OCI-LY7 (cell line): ENCODE results near the gene CALN1. TPM values are rescaled to one million over a fixed set of nuclear protein-coding genes. Genes with fewer than 3 reads are reported as not detected.
A peak's percentile ranks its signal among the peaks of the same experiment; 100 is the strongest.
"Not testable (repeated sequence)": the region's sequence is repeated elsewhere in the genome, so short reads cannot be mapped to it uniquely, and the experiment has no call there.

Experiments used
- Bru-seq: library from RNA; stranded (reverse); fragments of 400-500 nt; gene quantifications from one replicate; lab custom pipeline; 2021; lab: Mats Ljungman, UMichigan
- BruChase-seq, 2 experiments: library from RNA; stranded (reverse); fragments of 400-500 nt; gene quantifications; one replicate each; lab custom pipeline; 2021; lab: Mats Ljungman, UMichigan
- BruUV-seq: library from RNA; stranded (reverse); fragments of 400-500 nt; replicated peaks from 2 replicates; lab custom pipeline; 2021; lab: Mats Ljungman, UMichigan
- CTCF ChIA-PET: fragments of 300-600 bp; sonication (Branson Sonifier 250); formaldehyde crosslinking; loops from one replicate; lab custom pipeline; 2022; ENCODE audit warnings: antibody characterized with exemption; ENCODE audit not compliant: unreplicated experiment; lab: Charles Lee
- POLR2A ChIA-PET: fragments of 300-600 bp; sonication (Branson Sonifier 250); formaldehyde crosslinking; loops from one replicate; lab custom pipeline; 2022; ENCODE audit warnings: antibody characterized with exemption; lab: Charles Lee
- DNase-seq: peaks from one replicate; pipeline ENCODE4 v3.0.0-alpha.2; 2015; ENCODE audit warnings: low spot score
- H2AFZ ChIP-seq: fragments of 200-600 bp; sonication (generic), shearing (Covaris generic); 2 replicates; pipeline ENCODE4 v1.6.1; 2014; ENCODE audit warnings: mild to moderate bottlenecking, antibody characterized with exemption, low read length, moderate library complexity
- H3K27ac ChIP-seq: fragments of 200-600 bp; sonication (generic); 2 replicates; pipeline ENCODE4 v1.5.1; 2014; ENCODE audit warnings: mixed run types, low read depth, mild to moderate bottlenecking, moderate library complexity, low read length, inconsistent platforms; ENCODE audit not compliant: poor library complexity, severe bottlenecking
- H3K36me3 ChIP-seq: fragments of 200-600 bp; sonication (generic); 2 replicates; pipeline ENCODE4 v1.6.1; 2014; ENCODE audit warnings: mild to moderate bottlenecking, antibody characterized with exemption, low read length, moderate library complexity, mixed read lengths; ENCODE audit not compliant: insufficient read depth
- H3K4me1 ChIP-seq: fragments of 200-600 bp; sonication (generic); 2 replicates; pipeline ENCODE4 v1.5.1; 2014; ENCODE audit warnings: mild to moderate bottlenecking, low read length; ENCODE audit not compliant: insufficient read depth, poor library complexity, severe bottlenecking
- H3K4me2 ChIP-seq: fragments of 200-600 bp; sonication (generic); 2 replicates; pipeline ENCODE4 v1.6.1; 2014; ENCODE audit warnings: mild to moderate bottlenecking, low read length
- H3K4me3 ChIP-seq: fragments of 200-600 bp; sonication (generic); 2 replicates; pipeline ENCODE4 v1.5.1; 2014; ENCODE audit warnings: mild to moderate bottlenecking, low read depth, low read length; ENCODE audit not compliant: poor library complexity, severe bottlenecking
- H3K79me2 ChIP-seq: fragments of 200-600 bp; sonication (generic); 2 replicates; pipeline ENCODE4 v1.6.1; 2016; ENCODE audit warnings: low read depth, mild to moderate bottlenecking, low read length, moderate library complexity, mixed read lengths; ENCODE audit not compliant: insufficient read depth
- H3K9me2 ChIP-seq: fragments of 200-600 bp; sonication (generic); 2 replicates; pipeline ENCODE4 v1.6.1; 2016; ENCODE audit warnings: mild to moderate bottlenecking, low read length, mixed read lengths; ENCODE audit not compliant: insufficient read depth
- H3K9me3 ChIP-seq: fragments of 200-600 bp; sonication (generic); 2 replicates; pipeline ENCODE4 v1.6.1; 2014; ENCODE audit warnings: mild to moderate bottlenecking, mixed run types, low read length, mixed read lengths
- H4K20me1 ChIP-seq: fragments of 200-600 bp; sonication (generic); 2 replicates; pipeline ENCODE4 v1.6.1; 2014; ENCODE audit warnings: mild to moderate bottlenecking, antibody characterized with exemption, low read length, moderate library complexity, mixed read lengths; ENCODE audit not compliant: insufficient read depth
- EZH2phosphoT487 ChIP-seq: fragments of 200-600 bp; sonication (generic); IDR thresholded peaks from 2 replicates; pipeline ENCODE4 v1.6.1; 2018; ENCODE audit warnings: low read depth, borderline replicate concordance, mild to moderate bottlenecking, mixed run types, antibody characterized with exemption, low read length, moderate library complexity, mixed read lengths
- intact Hi-C: fragments of 100-400 bp; cut with micrococcal nuclease; formaldehyde crosslinking; loops from one replicate; pipeline ENCODE4 v1.10.0; 2022; ENCODE audit not compliant: unreplicated experiment
- long read RNA-seq: library from polyadenylated mRNA; stranded (forward); transcript quantifications from one replicate; pipeline ENCODE4 v2.0.0, GENCODE V29; 2022
- total RNA-seq, 2 experiments: library from RNA; depleted of rRNA in 1 of 2; stranded (reverse); fragments of >200 nt in 1 of 2; shearing (Covaris generic) in 1 of 2; gene quantifications; 2 replicates each; pipeline ENCODE4 v1.2.3, GENCODE V29; 2014 to 2022
- TF ChIP-seq, protein P1 (sequence below): fragments of 200-600 bp; sonication (generic); conservative IDR thresholded peaks from 2 replicates; pipeline ENCODE4 v1.5.1; 2014; ENCODE audit warnings: mild to moderate bottlenecking, antibody characterized with exemption, low read length, moderate library complexity, mixed read lengths

CALN1 gene
- total RNA-seq (2014; rRNA removed; shearing (Covaris generic)) = not detected in 2 replicates
- total RNA-seq (2022) = not detected in 2 replicates
- Bru-seq, nascent RNA = percentile 12 among the genes with signal in this experiment
- BruChase-seq, experiment 1, labeled RNA remaining after a 6-hour chase = percentile 16 among the genes with signal in this experiment
- BruChase-seq, experiment 2, labeled RNA remaining after a 2-hour chase = percentile 16 among the genes with signal in this experiment
- long read RNA-seq = 0 reads

GRCh38 chr7:72412121-72412618, at the start of gene CALN1:
Gene CALN1, minus strand, starts transcription at chr7:72412338.
- DNase-seq, H3K4me3 ChIP-seq, H3K36me3 ChIP-seq, BruUV-seq, H4K20me1 ChIP-seq, POLR2A ChIA-PET, H3K9me2 ChIP-seq, H3K79me2 ChIP-seq, H3K27ac ChIP-seq, H3K4me1 ChIP-seq, CTCF ChIA-PET, H3K4me2 ChIP-seq, H2AFZ ChIP-seq, intact Hi-C loops, H3K9me3 ChIP-seq: not testable (repeated sequence)

DNA sequence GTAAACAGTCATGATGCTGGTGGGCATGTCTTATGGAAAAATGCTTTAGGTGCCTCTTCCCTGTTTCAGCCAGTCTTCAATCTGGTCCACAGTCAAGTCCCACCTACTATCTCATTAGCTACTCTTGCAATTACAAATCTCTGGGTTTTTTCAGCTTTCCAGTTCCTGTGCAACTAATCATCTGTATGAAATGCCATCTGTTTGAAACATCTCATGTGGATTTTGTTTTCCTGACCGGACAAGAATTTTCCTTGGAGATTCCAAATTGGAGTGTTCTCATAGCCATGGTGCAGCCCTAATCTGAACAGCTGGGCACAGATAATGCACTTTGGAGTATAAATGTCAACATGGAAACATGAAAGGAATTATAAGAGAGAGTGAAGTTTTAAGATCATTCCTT, 41.3 kb upstream of the CALN1 start:
- no peak for DNase-seq
- TF ChIP-seq, protein P1, sequence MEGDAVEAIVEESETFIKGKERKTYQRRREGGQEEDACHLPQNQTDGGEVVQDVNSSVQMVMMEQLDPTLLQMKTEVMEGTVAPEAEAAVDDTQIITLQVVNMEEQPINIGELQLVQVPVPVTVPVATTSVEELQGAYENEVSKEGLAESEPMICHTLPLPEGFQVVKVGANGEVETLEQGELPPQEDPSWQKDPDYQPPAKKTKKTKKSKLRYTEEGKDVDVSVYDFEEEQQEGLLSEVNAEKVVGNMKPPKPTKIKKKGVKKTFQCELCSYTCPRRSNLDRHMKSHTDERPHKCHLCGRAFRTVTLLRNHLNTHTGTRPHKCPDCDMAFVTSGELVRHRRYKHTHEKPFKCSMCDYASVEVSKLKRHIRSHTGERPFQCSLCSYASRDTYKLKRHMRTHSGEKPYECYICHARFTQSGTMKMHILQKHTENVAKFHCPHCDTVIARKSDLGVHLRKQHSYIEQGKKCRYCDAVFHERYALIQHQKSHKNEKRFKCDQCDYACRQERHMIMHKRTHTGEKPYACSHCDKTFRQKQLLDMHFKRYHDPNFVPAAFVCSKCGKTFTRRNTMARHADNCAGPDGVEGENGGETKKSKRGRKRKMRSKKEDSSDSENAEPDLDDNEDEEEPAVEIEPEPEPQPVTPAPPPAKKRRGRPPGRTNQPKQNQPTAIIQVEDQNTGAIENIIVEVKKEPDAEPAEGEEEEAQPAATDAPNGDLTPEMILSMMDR = no peak
- no peak for TF ChIP-seq EZH2phosphoT487
- Histone ChIP-seq H3K9me3 (no peaks in the 10 kb centered on the region), H2AFZ (no peak overlapping the region), H3K4me1 (no peaks in the 10 kb centered on the region), H3K79me2 (no peaks in the 10 kb centered on the region), H3K4me2 (no peak overlapping the region), H4K20me1 (no peaks in the 10 kb centered on the region), H3K27ac (no peak overlapping the region), H3K36me3 (no peaks in the 10 kb centered on the region), H3K9me2 (no peaks in the 10 kb centered on the region), H3K4me3 (no peak overlapping the region)
- POLR2A ChIA-PET = no interaction called here
- BruUV-seq = no TSS peak
- intact Hi-C loops = no loop called here
- CTCF ChIA-PET = no interaction called here

DNA sequence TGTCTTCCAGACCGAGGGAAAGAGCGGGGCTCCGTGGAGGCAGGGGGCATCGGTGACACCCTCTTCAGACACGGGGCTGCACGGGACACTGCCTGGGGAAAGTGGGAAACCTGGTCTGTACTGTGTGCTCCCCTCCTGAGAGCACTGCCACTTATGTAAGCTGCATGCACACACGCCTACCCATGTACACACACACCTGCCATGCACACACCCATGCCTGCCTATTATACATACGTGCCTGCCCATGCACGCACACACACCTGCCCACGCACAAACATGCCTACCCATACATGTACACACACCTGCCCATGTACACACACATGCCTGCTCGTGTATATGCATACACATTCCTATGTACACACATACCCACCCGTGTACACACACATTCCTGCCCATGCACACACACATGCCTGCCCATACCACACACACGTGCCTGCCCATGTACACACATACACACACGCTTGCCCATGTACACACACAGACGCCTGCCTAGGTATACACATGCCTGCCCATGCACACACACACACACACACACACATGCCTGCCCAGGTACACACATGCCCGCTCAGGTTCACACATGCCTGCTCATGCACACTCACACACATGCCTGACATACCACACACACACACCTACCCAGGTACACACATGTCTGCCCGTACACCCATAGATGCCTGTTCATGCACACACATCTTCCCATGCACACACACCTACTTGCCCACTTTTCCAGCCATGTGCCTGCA, 35.5 kb upstream of the CALN1 start:
- Histone ChIP-seq H3K4me3 (no peak overlapping the region), H3K4me1 (no peaks in the 10 kb centered on the region), H4K20me1 (no peaks in the 10 kb centered on the region), H3K4me2 (no peak overlapping the region), H3K9me3 (no peaks in the 10 kb centered on the region), H2AFZ (no peak overlapping the region), H3K79me2 (no peaks in the 10 kb centered on the region), H3K36me3 (no peaks in the 10 kb centered on the region), H3K27ac (no peak overlapping the region), H3K9me2 (no peaks in the 10 kb centered on the region)
- no peak for TF ChIP-seq EZH2phosphoT487
- CTCF ChIA-PET = no interaction called here
- BruUV-seq = no TSS peak
- intact Hi-C loops = no loop called here
- POLR2A ChIA-PET = no interaction called here
- no peak for DNase-seq
